Activated T-cell treated with anti-CD3 and anti-CD28 coated beads, Interleukin-2, amount 50 U/mL, for 72 hours (primary cell): ENCODE data around the gene CD180. TPM values are rescaled to one million over a fixed set of nuclear protein-coding genes. Genes with fewer than 3 reads are reported as not detected.

ENCODE experiments used
- ATAC-seq, 2 donors: fragments of 150-1000 bp; cut with Tn5 transposase; replicated peaks in 1 of 2; 2 replicates each; pipeline ENCODE4 v1.10.0; 2021; ENCODE audit warnings: moderate library complexity in 2 of 2, mild to moderate bottlenecking in 1 of 2
- DNase-seq, 2 donors: peaks; one replicate each; pipeline ENCODE4 v3.0.0; 2021 to 2022; ENCODE audit warnings: mixed read lengths in 1 of 2
- H3K27ac Mint-ChIP-seq: one replicate; pipeline ENCODE4 v1.8.0; 2022; ENCODE audit warnings: mild to moderate bottlenecking, moderate library complexity, mixed read lengths
- H3K27me3 Mint-ChIP-seq: one replicate; pipeline ENCODE4 v1.8.0; 2022; ENCODE audit warnings: low read depth, mixed read lengths
- H3K36me3 Mint-ChIP-seq, 2 donors: one replicate each; pipeline ENCODE4 v1.8.0; 2022; ENCODE audit warnings: mixed read lengths in 2 of 2, mild to moderate bottlenecking in 1 of 2; ENCODE audit not compliant: insufficient read depth in 2 of 2
- H3K4me1 Mint-ChIP-seq: one replicate; pipeline ENCODE4 v1.8.0; 2022; ENCODE audit warnings: low read depth, mixed read lengths
- H3K4me3 Mint-ChIP-seq, 2 donors: one replicate each; pipeline ENCODE4 v1.8.0; 2022; ENCODE audit warnings: mild to moderate bottlenecking in 2 of 2, mixed read lengths in 2 of 2, moderate library complexity in 2 of 2
- H3K9me3 Mint-ChIP-seq, 2 donors: one replicate each; pipeline ENCODE4 v1.8.0; 2022; ENCODE audit warnings: mixed read lengths in 2 of 2
- total RNA-seq, 2 donors: library from RNA; stranded (reverse); gene quantifications; one replicate each; pipeline ENCODE4 v1.2.3, GENCODE V29; 2022

The CD180 gene
- total RNA-seq, 2 donors from 2014 or later = 0.05 to 0.14 TPM

DNA sequence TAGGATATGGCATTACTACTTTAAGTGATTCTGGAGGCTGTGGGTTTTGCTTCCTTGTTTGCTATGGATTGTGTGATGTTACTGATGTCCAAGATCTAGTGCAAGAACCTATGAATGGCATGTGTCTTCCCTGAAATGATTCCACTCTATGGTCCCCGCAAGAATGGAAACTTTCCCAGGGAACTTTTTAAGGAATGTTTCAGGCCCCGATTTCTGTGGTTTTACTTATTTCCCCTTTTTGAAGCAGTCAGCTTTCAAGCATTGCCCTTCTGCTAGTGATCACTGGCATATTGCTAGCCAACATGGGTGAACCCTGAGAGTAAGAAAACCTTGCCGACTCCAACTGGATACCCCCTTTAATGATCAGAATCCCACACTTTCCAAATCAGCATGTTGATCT lies 26.6 kb upstream of the CD180 start:
- DNase-seq (no peak), ATAC-seq (no peak)
- Mint-ChIP-seq H3K36me3 (peaks cover 0 to 3% of the 10 kb centered on the region in 2 donors), H3K27ac (no peak overlapping the region), H3K4me3 (no peak overlapping the region), H3K27me3 (no peaks in the 10 kb centered on the region), H3K9me3 (no peaks in the 10 kb centered on the region), H3K4me1 (peaks cover 36% of the 10 kb centered on the region)

DNA sequence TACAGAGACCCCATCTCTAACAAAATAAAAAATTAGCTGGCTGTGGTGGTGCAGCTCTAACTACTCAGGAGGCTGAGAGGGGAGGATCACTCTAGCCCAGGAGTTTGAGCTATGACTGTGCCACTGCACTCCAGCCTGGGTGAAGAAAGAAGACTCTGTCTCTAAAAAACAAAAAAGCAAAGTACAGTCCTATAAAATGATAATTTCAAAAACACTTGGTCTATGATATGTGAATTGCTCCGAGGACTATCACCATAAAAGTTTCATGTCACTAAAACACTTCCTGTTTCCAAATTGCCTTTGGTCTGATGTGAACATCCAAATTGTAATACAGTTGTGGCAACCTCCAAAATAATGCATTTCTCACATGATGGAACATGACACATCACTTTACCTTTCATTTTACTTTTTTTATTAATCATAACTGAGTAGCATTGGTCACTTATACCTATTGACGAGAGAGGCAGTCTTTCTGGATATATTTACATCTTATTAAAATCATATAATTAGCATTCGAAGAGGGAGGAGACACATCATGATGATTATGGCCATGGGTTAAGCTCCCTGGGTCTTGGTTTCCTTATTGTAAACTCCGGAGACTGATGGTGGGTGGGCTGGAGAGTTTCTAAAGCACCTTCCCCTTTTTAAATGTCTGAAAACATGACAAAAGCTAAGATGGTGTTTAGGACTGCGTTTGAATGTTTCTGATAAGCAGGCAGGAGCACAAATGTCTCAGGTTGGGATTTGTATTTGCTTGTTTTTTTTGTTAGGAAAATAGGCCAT lies 25.8 kb upstream of the CD180 start:
- Mint-ChIP-seq H3K9me3 (no peaks in the 10 kb centered on the region), H3K27ac (peak overlapping the region; percentile 69), H3K36me3 (peaks cover 0 to 3% of the 10 kb centered on the region in 2 donors), H3K4me3 (peak overlapping the region; percentile 69 to 77), H3K4me1 (peaks cover 43% of the 10 kb centered on the region), H3K27me3 (no peaks in the 10 kb centered on the region)
- DNase-seq = no peak
- peak; percentile 64 to 65 for ATAC-seq

DNA sequence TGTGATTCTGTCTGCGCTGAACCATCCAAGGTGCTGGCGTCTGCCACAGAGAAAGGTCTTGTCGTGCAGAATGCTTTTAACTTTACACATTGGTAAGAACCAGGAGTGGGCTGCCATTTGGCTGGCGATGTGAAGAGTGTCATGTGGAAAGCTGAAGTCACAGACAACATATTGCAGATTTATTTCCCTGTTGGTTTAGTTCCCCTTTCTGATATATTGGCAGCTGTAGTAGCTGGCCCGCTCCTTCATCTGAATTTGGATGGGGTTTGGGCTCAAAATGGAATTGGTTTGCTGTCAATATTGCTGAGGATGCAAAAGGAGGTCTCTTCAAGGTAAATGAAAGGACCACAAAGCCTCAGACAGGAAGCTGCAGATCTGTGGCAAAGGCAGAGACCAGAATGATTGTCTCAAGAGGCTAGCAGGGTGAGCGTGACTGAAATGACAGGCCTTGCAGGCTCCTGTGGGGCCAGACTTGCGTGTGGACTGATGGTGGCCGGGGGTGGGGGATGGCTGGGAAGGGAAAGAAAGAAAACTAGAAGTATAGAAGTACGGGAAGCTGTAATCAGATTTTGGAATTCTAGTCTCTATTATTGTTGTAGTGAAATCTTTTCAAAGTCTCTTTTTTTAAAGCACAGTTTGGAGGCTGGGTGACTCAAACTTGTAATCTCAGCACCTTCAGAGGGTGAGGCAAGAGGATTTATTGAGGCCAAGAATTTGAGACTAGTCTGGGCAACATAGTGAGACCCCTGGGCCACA lies 25.1 kb upstream of the CD180 start:
- Mint-ChIP-seq H3K36me3 (peaks cover 0 to 3% of the 10 kb centered on the region in 2 donors), H3K4me1 (peaks cover 51% of the 10 kb centered on the region), H3K9me3 (no peaks in the 10 kb centered on the region), H3K27ac (peak overlapping the region; percentile 69), H3K4me3 (peak overlapping the region; percentile 69 to 77), H3K27me3 (no peaks in the 10 kb centered on the region)
- ATAC-seq (peak; percentile 97 to 99), DNase-seq (peak; percentile 65 to 69)

DNA sequence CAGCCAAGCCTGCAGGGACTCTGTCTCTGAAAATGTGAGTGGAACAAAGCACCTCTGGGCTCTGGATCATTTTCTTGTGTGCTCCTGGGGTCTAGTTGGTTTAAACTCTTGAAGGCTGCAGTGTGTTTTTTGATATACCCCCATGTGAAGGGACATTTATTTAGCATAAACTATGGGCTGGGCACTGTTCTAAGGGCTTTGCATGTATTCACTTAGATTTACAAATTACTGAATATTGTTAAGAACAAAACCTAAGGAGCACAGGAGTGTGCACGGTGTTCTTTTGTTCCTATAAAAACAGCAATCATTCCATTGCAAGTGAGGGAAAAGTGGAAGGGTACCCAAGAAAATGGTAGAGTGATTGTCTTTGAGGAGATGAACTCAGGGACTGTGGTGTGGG lies 20.0 kb upstream of the CD180 start:
- Mint-ChIP-seq H3K9me3 (no peaks in the 10 kb centered on the region), H3K27me3 (no peaks in the 10 kb centered on the region), H3K4me1 (peaks cover 58% of the 10 kb centered on the region), H3K36me3 (no peaks in the 10 kb centered on the region), H3K27ac (peak overlapping the region; percentile 94), H3K4me3 (peak overlapping the region; percentile 74 to 86)
- ATAC-seq (no peak), DNase-seq (no peak)

DNA sequence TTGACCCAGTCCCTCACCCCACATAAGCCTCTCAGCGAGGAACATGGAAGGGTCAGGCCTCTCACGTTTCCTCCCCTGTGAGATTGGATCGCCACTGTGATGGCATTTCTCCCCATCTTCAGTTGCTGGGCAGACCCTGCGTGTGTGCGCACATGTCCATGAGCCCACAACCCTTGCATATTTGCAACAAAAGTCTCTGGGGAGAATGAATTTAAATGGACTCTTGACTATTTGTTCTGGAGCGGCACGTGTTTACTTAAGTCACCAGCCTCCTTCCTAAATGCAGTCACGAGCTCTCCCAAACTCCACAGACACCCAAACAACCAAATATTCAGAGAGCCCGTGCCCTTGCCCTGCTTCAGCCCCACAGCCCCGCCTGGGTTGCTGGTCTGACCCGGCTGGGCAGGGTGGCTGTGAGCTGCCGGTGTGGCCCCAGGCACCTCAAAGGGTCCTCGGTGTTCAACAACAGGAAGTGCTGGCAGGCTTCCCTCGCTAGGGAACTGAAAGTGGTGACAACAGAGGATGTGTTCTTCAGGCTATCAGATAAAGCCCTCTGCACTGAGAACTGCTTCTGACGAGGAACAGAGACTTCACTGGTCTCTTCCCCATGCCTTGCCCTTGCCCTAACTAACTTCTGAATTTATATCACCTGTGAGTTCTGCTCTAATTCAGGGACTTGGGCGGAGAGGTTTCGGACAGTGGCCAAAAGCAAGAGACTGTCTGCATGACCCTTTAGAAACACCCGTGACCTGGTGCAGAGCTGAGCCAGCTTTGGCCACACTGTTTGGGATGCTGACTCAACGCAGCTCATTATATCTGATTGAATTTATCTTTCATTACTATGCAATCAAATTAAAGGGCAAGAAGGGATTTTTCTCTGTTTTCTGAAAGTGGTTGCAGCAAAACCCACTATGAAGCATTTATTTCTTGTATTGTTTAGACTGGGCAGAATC lies 19.2 kb upstream of the CD180 start:
- DNase-seq = peak; percentile 76 to 78
- peak; percentile 96 to 97 for ATAC-seq
- Mint-ChIP-seq H3K4me1 (peaks cover 50% of the 10 kb centered on the region), H3K27me3 (no peaks in the 10 kb centered on the region), H3K27ac (peak overlapping the region; percentile 94), H3K4me3 (peak overlapping the region; percentile 74 to 86), H3K36me3 (no peaks in the 10 kb centered on the region), H3K9me3 (no peaks in the 10 kb centered on the region)

DNA sequence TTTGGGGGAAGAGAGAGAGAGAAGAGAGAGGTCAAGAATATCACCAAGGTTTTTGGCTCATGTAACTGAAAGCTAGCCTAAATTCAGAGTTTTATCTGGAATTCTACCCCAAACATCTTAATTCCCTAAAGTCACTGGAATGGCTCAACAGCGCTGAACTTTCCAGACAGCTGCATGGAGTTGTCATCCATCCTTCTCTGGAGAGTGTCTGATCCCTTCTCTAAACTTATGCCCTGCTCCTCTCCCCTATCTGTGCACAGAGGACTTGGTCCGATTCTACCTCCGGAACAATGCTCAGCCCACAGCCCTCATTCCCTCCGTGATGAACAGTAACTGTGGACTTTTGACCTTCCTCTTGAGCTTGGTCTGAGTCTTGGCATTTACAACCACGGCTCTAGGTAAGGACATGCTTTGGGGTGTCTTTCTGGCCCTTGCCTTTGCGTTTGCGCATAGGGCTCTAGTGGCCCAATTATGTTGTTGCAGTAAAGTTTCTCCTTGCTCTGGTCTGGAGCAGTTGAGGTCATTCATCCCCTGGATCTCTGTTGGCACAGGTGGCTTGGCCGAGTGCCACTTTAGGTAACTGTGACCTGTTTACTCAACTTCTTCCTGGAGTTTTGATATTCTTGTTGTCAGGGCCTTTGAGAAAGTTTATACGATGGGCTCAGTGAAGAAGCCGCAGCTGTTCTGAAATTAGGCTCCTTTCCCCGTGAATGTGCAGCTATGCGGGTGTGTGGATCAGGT lies 18.3 kb upstream of the CD180 start:
- Mint-ChIP-seq H3K9me3 (no peaks in the 10 kb centered on the region), H3K27me3 (no peaks in the 10 kb centered on the region), H3K36me3 (no peaks in the 10 kb centered on the region), H3K27ac (no peak overlapping the region), H3K4me1 (peaks cover 48% of the 10 kb centered on the region), H3K4me3 (peak overlapping the region in 1 of 2 donors; percentile 9)
- DNase-seq (no peak), ATAC-seq (no peak)

DNA sequence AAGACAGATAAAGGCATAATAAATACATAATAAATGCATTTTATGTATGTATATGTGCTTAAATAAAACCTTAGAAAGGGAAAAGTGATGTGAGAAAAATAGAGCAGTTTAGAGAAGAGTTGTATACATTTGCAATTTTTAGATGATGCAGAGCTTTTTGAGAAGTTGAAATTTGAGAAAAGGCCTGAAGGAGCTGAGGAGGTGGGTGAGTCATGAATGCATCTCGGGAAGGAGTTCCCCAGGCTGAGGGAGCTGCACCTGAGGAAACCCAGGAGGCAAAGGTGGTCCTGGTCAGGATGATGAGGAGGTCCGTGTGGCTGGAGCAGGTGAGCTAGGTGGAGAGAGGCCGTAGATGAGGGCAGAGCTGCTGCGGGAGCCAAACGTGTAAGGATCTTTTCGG lies 17.4 kb upstream of the CD180 start:
- Mint-ChIP-seq H3K27ac (peak overlapping the region; percentile 51), H3K4me1 (peaks cover 51% of the 10 kb centered on the region), H3K4me3 (no peak overlapping the region), H3K27me3 (no peaks in the 10 kb centered on the region), H3K36me3 (no peaks in the 10 kb centered on the region), H3K9me3 (no peaks in the 10 kb centered on the region)
- no peak for DNase-seq
- no peak for ATAC-seq

DNA sequence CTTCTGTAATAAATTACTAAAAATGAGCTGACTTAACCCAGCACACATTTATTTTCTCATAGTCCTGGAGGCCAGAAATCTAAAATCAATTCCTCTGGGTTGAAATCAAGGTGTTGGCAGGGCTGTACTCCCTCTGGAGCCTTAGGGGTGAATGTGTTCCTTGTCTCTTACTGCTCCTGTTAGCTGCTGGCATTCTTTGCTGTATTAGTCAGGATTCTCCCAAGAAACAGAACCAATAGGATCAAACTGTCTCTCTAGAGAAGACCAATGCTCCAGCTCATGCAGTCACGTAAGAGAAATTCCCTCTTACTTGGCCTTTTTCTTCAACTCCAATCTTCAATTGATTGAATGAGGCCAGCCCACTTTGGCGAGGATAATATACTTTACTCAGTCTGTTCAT lies 15.3 kb upstream of the CD180 start:
- Mint-ChIP-seq H3K4me1 (peaks cover 53% of the 10 kb centered on the region), H3K27me3 (no peaks in the 10 kb centered on the region), H3K27ac (no peak overlapping the region), H3K36me3 (no peaks in the 10 kb centered on the region), H3K9me3 (no peaks in the 10 kb centered on the region), H3K4me3 (no peak overlapping the region)
- ATAC-seq (no peak), DNase-seq (no peak)

DNA sequence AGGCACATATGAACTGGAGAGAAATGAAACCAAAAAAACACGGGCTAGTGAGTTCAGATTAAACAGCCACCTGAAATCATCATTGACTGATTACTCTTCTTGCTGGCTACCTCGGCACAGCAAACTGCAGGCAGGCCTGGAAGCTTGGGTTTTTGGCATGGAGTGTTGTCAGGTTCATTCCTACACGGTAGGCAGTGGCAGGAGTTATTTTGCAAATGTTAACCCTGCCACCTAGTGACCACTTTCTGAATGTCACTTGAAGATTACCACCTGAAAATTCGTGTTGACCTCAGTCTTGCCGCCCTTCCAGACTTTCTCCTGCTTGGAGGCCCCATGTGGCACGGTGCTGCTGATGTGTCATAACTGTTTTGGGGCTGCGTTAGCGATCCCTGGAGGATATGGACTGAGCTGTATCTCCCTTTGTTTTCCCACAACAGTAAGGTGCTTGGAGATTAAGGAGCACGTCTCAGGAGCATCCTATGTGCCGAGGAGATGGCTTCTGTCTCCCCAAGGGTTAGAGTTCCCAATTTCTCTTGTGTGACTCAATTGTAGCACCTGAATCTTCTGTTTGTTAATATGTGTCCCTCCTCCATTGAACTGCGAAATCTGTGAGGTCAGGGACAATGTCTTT lies 12.7 kb upstream of the CD180 start:
- Mint-ChIP-seq H3K36me3 (no peaks in the 10 kb centered on the region), H3K9me3 (no peaks in the 10 kb centered on the region), H3K27ac (peak overlapping the region; percentile 24), H3K4me1 (peaks cover 57% of the 10 kb centered on the region), H3K4me3 (peak overlapping the region; percentile 9 to 32), H3K27me3 (no peaks in the 10 kb centered on the region)
- ATAC-seq = peak; percentile 32
- peak; percentile 57 to 77 for DNase-seq

DNA sequence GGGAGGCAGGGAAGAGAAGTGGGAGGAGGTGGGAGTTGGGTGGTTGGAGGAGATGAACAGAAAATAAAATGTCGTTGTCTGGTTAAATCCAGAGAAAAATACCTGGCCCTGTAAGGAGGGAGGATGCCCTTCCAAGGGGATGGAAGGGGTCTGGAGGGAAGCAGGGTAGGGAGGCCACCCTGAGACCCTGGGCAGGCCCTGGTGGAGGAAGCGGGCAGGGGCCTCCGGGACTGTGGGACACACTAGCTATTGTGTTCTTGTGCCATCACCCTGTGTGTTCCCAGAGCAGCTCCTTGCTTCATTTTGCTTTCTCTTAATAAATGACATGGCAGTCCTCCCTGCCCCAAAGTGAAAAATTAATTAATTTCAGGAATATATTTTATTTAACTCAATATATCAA lies 11.8 kb upstream of the CD180 start:
- ATAC-seq = no peak
- Mint-ChIP-seq H3K4me3 (peak overlapping the region in 1 of 2 donors; percentile 48), H3K27ac (peak overlapping the region; percentile 95), H3K27me3 (no peaks in the 10 kb centered on the region), H3K4me1 (peaks cover 62% of the 10 kb centered on the region), H3K9me3 (no peaks in the 10 kb centered on the region), H3K36me3 (no peaks in the 10 kb centered on the region)
- no peak for DNase-seq

DNA sequence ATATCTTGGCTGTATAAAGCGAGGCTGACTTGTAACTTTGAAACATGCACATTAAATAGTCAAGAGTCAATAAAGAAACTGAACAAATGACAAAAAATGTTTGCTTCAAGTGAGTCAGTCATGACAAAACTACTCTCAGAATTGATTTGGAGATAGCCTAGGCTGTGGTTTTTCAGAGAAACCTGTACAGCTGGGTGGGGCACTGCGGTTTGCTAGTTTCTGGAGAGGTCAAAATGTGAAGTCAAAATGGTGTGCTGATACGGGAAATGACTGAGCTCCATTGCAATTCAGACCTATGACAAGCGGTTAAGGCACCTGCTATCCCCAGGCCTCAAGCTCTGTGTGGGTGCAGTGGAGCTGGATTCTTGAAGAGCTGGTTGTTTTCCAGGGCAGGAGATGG lies 10.3 kb upstream of the CD180 start:
- H3K36me3 Mint-ChIP-seq = no peaks in the 10 kb centered on the region
- no peaks in the 10 kb centered on the region for H3K27me3 Mint-ChIP-seq
- H3K27ac Mint-ChIP-seq = peak overlapping the region; percentile 95
- ATAC-seq (peak; percentile 89 to 92), DNase-seq (peak; percentile 87 to 91)
- H3K4me3 Mint-ChIP-seq = peak overlapping the region; percentile 48 to 76
- H3K4me1 Mint-ChIP-seq = peaks cover 76% of the 10 kb centered on the region
- no peaks in the 10 kb centered on the region for H3K9me3 Mint-ChIP-seq

DNA sequence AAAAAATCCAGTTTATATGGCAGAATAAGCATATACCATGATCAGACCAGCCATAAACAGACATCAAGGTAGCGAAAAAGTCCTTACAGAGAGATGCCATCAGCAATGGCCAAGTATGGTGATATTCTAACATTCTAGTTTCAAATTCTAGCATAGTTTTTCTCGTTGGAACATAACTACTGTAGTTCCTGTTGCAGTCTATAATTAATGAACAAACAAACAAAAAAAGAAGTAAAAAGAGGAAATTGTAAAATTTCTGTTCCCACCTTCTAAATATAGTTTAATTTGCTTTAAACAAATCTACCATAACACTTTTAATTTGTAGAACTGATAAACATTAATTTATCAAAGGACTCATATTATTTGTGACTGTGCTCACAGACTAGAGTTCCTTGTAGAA lies 9.9 kb upstream of the CD180 start:
- Mint-ChIP-seq H3K9me3 (no peaks in the 10 kb centered on the region), H3K27me3 (no peaks in the 10 kb centered on the region), H3K36me3 (peaks cover 0 to 2% of the 10 kb centered on the region in 2 donors), H3K4me3 (peak overlapping the region; percentile 48 to 76), H3K27ac (peak overlapping the region; percentile 95), H3K4me1 (peaks cover 81% of the 10 kb centered on the region)
- ATAC-seq = no peak
- no peak for DNase-seq
